Hematopoietic multipotent progenitor cell (in vitro differentiated cells): ENCODE results near the gene DGCR8. TPM values are rescaled to one million over a fixed set of nuclear protein-coding genes. Genes with fewer than 3 reads are reported as not detected.

Source experiments
- DNase-seq, 3 donors: peaks; one replicate each; pipeline ENCODE4 v3.0.0-alpha.2; 2011 to 2015; ENCODE audit warnings: low read depth in 2 of 3, low spot score in 2 of 3
- total RNA-seq: library from RNA; depleted of rRNA; stranded (reverse); fragments of >200 nt; gene quantifications from one replicate; pipeline ENCODE4 v1.2.3, GENCODE V29; 2012

DGCR8 gene
- total RNA-seq, 1 donor = 29.6 TPM

DNA sequence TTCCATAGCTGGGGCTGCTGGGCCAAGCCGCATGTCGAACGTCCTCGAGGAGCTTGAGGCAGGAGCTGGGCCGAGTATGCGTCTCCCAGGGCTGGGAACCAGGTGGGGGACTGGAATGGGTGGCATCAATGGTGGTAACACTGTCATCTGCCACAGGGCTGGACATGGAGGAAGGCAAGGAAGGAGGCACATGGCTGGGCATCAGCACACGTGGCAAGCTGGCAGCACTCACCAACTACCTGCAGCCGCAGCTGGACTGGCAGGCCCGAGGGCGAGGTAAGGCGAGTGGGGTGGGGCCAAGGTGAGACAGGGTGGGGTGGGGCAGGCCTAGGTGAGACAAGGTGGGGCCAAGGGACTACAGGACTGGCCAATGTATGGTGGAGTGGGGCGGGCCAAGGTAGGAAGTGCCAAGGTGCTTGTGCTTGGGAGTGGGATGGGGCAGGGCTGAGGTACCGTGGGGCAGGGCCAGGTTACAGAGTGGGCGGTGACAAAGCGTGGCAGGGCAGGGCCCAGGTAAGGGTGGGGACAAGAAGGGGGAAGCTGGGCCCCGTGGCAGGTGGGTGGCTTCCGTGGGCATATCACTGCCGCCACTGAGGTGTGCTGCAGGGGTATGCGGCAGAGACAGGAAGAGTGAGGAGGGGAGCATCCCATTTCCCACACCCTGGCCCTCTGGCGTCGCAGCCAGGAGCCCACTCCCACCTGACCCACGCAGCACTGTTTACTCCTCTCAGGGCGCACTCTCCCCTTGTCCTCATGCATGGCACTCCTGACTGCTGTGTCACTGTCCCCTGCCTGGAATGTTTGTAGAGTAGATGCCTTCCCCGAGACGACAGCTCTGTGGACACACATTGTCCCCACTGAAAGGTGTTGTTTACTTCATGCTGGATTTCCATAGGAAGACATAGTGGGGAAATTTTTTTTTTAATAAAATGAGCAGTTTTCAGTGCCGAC, 27.5 kb upstream of the DGCR8 start:
- DNase-seq = no peak

DNA sequence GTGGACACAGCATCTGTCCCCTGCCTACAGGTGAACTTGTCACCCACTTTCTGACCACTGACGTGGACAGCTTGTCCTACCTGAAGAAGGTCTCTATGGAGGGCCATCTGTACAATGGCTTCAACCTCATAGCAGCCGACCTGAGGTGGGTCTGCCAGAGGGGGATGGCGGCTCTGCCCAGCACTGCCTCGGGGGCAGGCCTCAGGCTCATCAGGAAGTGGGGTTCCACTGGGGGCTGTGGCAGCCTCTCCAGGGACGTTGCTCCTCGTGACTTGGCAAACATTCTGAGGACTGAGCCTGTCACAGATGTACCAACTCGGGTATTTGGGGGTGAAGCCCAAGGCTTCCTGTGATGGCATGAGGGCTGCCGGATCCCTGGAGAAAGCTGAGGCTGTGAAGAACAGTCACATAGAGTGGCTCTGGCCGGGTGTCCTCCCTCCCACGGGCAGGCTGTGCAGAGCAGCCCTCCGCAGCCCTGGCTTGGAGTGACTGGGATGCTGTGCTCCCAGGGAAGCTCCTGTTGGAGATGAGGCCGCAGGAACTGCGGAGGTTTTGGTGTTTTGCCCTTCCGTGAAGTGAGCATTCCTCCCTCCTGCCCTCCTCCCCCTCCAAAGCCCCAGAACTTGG, 26.5 kb upstream of the DGCR8 start:
- DNase-seq = no peak

DNA sequence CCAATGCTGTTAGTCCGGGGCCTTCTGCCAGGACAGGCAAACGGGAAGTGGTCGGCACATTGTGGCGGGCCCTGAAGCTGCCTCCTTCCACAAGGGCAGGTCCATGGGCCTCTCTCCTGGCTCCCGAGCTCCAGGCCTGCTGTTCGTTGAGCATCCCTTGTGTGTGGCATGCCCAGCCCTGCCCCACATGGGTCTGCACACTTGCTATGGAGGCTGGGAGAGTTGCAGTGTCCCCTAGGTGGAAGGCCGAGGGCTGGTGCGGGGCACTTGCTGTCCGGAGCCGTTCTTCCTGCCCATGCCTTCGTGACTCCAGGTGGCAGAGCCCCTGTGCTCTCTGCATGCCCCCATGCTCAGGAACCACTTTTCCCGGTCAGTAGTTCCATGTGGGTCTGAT, 26.0 kb upstream of the DGCR8 start:
- DNase-seq = no peak

DNA sequence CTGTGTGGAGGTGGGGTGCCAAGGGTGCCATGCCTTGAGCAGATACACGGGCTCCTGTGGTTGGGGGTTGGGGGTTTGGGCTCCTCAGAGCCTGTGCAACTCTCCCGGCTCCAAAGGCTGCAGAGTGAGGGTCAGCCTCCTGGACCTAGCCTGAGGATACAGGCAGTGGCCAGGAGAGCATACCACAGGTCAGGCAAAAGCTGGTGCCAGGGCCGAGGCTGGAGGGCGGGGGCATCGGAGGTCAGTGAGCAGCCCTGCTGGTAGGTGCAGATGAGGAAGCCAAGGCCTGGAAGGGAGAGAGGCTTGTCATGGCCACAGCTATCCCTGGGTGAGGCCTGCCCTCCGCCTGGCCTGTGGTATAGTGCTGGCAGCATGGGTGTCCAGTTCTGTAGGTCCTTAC, 25.6 kb upstream of the DGCR8 start:
- no peak for DNase-seq

DNA sequence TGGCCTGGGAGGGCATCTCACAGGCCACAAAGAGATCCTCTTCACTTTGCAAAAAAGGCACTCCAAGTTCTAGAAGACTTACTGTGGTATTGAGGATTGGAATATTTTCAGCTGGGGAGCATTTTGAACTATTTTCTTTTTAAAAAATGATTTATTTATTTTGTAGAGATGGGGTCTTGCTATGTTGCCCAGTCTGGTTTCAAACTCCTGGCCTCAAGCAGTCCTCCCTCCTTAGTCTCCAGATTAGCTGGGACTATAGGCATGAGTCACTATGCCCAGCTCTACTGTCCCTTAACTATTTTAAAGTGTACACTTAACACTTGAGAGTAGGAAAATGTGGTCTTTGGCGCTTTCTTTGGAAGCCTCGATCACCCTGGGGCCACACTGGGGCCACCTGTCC, 24.9 kb upstream of the DGCR8 start:
- DNase-seq = no peak

DNA sequence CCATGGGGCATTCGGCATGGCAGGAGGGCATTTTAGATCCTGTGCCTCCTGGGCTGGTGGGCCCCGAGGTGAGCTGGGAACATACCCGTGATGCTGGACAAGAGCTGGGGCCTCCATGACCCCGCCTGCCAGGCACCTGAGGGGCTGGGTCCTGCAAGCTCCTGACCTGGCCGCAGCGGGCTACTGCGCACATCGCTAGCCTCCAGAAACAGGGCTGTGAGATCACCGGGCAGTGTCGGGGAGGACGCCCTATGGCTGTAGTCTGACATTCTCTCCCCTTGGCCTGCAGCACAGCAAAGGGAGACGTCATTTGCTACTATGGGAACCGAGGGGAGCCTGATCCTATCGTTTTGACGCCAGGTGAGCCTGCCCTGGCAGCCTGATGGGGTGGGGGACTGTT, 24.4 kb upstream of the DGCR8 start:
- DNase-seq = no peak

DNA sequence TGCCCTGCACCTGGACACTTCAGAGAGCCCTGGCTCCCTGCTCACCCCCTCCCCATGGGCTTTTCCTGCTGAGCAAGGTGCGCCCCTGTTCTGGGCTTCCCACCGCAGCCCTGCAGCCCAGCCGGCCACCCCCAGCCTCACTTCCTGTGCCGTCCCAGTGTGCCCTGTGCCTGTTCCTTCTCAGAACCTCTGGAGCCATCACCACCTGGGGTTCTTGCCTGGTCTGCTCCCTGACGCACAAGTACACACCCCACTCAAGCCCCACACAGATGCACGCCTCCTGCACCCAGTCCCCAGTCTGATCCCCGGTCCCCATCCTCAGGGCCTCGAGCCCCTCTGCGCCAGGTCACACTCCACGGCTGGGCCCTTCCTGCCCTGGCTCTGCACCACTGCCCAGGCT, 23.9 kb upstream of the DGCR8 start:
- no peak for DNase-seq

DNA sequence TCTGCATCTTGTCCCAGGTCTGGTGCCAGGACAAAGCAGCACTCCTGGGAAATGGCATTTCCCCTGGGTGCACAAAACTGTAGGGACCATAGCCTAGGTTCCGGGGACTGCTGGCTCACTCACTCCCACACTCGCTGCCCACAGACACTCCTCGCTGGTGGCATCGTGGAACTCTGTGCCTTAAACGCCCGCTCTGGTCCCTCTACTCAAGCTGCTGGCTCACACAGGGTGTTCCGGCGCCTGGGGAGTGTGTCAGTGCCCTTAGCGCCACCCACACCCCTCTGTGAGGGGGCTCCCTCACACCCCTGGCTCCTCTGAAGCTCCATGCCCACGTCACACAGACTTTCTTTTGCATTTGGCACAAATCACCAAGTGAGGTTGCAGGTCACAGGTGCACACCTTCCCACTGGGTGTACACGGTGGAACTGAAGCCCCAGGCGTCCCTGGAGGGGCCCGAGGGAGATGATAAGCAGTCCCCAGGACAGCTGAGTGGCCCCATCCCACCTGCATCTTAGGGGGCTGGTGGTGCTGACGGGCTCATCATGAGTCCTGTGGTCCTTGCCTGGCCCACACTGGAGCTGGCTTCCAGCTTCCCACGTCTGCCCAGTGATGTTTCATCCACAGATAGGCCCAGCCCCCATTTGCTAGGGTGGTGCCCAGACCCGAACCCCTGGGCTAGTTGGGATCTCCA, 23.2 kb upstream of the DGCR8 start:
- DNase-seq = no peak

DNA sequence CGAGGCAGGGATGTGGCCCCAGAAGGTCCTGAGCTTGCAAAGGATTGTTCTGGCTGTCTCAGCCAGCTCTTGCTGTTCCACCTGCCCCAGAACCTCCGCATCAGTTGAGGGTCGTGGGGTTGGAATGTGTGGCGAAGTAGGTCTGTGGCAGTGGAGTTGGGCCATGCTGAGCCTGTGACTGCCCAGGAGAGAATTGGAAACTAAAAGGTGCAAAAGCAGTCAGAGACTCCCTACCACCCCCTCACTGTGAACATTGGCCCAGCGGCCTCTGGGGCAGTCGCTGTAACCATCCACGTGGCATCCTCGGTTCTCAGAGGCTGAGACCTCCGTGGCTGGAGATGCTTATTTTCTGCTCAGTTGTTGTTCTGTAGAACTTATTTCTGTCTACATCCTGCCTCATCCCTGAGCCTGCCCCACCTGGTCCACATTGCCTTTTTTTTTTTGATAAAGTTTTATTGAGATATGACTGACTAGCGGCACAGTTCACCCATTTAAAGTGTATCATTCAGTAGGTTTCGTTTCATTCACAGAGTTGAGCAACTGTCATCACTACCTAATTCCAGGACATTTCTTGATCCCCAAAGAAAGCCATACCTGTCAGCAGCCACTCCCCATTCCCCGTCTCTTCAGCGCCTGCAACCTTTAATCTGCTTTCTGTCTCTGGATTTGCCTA, 22.3 kb upstream of the DGCR8 start:
- DNase-seq = no peak

DNA sequence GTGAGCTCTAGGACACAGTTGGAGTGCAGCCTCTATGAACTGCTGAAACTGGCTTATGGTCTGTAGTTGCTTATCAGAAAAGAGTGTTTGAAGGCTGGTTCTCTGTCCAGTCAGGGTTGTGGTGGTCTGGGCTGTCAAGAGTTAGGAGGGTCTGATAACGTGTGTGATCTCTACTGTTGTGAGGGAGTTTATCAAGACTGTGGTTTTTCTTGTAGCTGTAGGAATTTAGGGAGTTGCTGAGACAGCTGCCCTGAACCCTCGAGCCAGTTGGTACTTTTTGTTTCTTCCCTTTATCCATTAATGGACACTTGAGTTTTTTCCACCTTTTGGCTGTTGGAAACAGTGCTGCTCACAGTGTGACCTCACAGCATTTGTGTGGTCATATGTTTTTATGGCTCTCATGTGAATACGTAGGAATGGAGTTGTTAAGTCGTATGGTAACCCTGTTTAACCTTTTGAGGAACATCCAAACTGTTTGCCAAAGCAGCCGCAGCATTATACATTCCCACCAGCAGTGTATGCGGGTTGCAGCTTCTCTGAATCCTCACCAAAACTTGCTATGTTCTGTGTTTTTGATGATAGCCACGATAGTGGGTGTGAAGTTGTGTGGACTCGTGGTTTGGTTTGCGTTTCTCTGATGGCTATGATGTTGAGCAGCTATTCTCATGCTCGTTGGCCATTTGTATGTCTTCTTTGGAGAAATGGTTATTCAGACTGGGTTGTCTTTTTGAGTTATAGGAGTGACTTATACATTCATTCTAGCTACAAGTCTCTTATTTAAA, 20.9 kb upstream of the DGCR8 start:
- DNase-seq = no peak

DNA sequence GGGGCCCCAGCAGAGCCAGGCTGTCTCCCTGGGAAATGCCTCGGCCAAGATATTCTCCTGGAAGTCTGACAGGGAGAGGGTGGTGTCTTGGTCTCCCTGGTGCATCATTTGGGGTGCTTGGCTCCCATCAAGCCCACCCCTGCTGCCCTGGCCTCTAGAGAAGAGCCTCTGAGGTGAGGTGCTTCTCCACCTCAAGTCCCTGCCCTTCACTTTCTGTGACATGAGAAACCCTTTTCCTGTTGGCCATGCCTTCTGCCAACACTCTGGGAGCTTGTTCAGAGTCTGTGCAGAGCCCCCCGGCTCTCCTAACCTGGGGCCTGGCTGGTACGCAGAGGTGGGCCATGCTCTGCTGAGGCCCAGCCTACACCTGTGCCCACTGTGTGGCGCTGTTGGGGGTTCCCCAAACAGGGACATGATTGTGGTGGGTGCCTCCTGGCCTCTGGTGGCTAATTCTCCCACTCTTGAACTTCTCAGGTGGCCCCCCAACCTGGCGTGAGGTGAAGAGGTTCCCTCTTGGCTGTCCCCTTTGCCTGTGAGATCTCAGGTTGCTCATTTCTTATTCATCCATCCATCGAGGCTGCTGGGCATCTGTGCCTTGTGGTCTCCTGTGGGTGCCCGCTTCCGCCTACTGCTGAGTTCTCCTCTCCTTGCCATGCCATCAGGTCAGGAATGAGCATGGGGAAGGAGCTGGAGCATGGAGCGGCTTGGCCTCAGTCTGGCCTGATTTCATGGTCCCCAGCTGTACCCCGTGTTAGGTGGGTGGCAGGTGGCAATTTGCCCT, 19.2 kb upstream of the DGCR8 start:
- DNase-seq = no peak

DNA sequence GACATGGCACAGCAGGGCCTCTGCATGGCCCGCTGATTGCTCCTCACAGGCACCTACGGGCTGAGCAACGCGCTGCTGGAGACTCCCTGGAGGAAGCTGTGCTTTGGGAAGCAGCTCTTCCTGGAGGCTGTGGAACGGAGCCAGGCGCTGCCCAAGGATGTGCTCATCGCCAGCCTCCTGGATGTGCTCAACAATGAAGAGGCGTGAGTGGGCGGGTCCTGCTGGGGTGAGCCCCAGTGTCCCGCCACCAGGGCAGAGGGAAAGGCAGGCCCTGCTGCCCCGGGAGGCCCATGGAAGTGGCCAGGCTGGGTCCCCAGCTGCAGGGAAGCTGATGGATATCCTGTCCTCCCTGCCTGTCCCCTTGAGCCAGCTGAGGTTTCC, 18.6 kb upstream of the DGCR8 start:
- DNase-seq = no peak

DNA sequence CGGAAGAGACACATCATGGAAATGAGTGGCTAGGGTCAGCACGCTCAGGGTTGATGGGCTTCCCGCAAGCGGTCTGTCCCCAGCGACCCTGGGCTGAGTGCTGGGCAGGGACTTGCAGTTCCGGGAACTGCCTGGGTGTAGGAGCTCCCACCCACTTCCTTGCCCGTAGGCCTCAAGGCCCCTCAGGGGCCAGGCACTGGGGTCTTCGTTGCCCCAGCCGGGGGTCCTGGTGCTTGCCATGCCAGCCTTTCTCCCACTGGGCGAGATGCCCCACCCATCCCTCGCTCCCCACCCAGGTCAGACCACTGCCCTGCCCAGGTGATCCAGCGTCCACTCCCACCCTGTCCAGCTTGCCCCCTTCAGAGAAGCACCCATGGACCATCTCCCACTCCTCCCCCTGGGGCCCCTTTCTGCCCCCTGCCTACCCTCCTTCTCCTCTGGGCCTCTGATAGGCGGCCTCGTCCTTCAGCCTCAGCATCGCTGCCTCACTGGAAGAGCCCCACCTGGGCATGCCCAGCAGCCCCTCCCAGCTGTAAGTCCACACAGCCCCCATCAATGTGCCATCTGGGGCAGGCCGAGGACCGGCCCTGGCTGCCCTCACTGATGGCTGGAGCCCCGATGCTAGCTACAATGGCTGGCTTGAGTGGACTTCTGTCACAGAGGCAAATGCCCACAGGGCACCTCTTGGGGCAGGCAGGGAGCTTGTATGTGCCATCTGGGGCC, 17.8 kb upstream of the DGCR8 start:
- no peak for DNase-seq

DNA sequence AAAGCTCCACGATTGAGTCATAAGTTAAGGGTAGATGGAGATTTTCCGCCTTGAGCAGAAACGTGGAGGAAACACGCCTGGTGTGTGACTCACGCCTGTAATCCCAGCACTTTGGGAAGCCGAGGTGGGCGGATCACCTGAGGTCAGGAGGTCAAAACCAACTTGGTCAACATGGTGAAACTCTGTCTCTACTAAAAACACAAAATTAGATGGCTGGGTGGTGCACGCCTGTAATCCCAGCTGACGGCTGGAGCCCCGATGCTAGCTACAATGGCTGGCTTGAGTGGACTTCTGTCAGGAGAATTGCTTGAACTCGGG, 17.3 kb upstream of the DGCR8 start:
- no peak for DNase-seq

DNA sequence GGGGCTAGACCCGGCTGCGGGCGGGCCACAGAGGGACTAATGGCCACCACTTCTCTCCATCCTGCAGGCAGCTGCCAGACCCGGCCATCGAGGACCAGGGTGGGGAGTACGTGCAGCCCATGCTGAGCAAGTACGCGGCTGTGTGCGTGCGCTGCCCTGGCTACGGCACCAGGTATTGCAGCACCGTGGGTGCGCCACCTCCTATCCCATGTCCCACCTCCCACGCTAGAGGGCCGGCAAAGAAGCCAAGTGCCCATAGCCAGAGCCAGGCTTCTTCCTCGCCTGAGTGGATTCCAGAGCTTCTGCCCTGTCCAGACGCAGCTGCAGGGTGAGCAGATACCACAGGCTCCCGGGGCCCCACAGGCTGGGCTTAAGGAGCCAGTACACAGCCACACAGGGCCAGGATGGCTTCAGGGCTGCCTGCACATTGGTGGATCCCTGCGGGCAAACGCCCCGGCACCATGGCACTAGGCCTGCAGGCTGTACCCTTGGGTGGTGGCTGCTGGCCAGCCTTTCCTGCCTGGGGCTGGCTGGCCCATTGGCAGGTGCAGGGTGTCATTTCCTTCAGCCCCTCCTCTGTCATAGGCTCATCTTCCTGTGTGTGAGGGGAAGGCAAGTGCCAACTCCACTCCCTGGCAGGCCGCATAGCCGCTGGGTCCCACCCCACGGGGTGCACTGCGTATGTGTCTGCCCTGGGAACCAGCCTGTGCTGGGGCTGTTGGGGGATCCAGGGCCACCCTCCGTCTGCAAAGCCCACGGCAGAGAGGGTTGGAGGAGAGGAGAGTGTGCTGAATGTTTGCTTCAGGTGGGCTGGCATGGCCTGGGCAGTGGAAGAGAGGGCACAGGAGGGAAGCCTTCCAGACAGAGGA, 16.5 kb upstream of the DGCR8 start:
- DNase-seq = no peak

DNA sequence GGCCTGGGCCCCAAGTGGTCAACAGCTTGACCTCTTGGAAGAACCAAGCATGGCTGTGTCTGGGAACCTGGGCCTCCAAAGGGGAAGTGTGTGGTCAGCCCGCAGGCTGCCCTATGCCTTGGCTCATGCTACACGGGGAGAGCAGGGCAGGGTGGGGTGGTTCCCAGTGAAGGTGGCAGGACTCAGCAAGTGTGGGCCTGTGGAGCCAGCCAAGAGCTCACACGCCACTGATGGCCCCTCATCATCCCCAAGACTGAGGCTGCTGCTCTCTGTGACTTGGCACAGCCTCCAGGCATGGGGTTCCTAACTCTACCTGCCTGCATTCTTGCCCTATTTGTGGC, 15.9 kb upstream of the DGCR8 start:
- DNase-seq = no peak

DNA sequence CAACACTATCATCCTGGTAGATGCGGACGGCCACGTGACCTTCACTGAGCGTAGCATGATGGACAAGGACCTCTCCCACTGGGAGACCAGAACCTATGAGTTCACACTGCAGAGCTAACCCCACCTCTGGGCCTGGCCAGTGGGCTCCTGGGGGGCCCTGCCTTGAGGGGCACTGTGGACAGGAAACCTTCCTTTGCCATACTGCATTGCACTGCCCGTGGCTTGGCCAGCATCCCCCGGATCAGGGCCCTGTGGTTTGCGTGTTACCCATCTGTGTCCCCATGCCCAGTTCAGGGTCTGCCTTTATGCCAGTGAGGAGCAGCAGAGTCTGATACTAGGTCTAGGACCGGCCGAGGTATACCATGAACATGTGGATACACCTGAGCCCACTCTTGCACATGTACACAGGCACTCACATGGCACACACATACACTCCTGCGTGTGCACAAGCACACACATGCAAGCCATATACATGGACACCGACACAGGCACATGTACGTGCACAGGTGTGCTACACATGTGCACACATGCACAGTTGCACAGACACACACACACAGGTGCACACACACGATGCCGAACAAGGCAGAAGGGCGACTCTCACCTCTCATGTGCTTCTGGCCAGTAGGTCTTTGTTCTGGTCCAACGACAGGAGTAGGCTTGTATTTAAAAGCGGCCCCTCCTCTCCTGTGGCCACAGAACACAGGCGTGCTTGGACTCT, 15.3 kb upstream of the DGCR8 start:
- no peak for DNase-seq
